GM21526 (cell line): ENCODE data around the gene SHISA5.
"Not testable (repeated sequence)": the region's sequence is repeated elsewhere in the genome, so short reads cannot be mapped to it uniquely, and the experiment has no call there.

Experiments
- ATAC-seq: cut with Tn5 transposase; IDR thresholded peaks from one replicate; pipeline ENCODE4 v1.9.1; 2021; ENCODE audit warnings: moderate library complexity; ENCODE audit not compliant: unreplicated experiment, low FRiP score

Gene SHISA5

DNA sequence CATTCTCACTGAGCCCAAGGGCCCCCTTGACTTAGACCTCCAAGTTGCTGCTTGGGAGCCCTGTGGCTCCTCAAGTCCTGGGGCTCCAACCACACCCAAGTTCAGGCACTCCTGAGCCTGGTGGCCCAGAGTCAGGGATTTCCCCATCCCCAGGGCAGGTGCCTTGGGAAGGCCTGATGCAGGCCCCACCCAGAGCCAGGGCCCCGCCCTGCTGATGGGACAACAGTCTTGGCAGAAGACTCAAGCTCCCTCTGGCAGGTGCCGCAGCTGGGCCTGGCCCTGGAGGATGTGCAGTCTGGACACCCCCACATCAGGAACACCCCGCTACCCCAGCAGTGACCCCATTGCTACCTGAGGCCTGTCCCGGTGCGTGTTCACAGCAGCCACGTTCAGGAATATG lies 17.7 kb upstream of the SHISA5 start:
- no peak for ATAC-seq

DNA sequence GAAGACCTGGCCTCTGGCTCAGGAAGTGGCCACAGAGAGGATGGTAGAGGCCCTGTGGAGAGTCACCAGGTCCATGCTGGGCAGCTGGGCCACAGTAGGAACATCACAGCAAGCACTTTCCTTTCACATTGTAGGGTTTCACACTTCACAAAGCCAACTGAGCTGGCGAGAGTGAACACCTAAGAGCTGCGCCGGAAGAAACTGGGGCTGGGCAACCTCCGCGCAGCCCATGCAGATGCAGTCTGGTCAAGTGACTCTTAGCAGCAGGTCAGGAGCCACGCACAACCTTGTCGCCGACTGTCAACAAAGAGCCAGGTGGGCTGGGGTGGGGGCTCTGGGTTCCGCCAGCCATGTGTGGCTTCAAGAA lies 15.3 kb upstream of the SHISA5 start:
- no peak for ATAC-seq

DNA sequence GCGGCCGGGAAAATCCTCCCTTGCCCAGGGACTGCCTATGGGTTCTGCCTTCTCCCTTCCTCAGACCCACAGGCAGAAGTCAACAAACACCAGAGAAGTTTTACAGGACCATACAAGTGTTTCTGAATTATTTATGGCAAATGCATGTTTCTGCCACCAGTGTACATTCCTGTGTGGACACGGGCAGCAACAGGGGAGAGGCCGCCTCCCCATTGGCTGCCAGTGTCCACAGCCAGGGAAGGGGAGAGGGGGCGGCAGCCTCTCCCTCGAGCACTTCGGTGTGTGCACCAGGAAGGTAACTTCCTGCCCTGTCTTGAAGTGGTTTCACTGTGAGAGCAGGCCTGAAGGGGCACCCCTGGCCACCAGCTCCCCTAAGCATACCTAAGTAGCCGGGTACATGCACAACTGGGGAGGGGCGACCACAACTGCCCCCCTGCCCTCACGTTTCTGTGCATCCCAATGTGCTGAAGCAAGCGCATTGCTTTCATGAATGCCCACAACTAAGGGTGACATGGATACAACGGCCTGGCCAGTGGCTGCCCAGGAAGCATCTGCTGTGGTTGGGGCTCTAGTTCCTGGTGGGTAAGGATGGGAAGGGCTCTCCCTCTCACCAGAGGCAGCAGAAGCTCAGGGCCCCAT lies 14.8 kb upstream of the SHISA5 start:
- no peak for ATAC-seq

DNA sequence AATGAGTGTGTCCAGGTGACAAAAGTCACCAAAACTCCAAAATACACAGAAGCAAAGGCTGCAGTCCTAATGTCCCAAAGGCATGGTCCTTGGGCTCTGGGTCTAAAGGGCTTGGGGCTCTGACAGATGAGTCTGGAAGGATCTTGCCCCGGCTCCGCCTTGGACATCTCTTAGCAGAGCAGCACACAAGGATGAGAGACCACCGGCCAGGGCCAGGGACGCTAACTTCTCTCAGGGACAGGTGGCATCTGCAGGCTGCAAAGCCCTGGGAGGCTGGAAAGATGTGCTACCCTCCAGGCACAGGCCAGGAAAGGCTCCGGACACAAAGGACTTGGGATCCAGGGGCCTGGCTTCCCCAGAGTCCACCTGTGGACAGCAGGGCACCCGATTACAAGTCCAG lies 14.1 kb upstream of the SHISA5 start:
- ATAC-seq, result no peak

DNA sequence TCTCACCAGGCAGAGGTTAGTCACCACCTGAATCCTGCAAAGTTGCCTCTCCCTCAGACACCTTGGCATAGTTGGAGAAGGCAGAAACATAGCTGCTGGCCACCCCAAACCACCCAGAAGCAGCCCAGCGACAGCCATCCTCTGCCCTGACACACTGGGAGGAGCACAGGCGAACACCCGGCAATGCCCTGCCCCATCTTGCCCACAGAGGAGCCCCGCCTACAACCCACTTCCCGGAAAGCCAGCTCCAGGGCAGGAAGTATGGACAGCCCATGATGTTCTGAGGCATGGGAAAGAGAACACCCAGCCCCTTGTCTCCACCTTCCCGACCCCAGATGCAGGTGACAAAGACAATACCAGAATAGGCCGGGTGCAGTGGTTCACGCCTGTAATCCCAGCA lies 12.6 kb upstream of the SHISA5 start:
- no peak for ATAC-seq

DNA sequence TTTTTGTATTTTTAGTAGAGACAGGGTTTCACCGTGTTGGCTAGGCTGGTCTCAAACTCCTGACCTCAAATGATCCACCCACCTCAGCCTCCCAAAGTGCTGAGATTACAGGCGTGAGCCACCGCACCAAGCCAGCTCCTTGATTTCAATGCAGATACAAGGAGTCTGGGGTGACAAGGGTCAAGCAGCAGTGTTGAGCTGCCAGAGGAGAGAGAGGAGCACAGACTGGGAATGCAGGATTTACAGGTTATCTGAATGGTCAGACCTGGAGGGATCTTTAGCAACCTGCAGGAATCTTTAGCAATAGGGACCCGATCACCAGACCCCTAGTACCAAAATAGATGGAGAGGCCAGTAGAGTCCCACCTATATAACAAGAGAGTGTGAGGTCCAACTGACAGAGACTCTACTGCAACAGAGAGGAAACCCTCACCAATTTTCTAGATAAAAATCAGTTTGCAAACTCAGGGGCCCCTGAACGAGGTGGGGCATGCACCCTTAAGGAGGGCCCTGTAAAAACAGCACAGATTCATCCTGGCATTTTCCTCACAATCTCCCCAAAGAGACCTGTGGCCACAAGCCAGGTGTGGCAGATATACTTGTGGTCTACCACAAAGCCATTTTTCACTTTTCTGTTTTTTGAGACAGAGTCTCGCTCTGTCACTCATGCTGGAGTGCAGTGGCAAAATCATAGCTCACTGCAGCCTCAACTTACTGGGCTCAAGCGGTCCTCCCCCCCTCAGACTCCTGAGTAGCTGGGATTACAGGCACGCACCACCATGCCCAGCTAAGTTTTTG lies 10.7 kb upstream of the SHISA5 start:
- ATAC-seq, result no peak

DNA sequence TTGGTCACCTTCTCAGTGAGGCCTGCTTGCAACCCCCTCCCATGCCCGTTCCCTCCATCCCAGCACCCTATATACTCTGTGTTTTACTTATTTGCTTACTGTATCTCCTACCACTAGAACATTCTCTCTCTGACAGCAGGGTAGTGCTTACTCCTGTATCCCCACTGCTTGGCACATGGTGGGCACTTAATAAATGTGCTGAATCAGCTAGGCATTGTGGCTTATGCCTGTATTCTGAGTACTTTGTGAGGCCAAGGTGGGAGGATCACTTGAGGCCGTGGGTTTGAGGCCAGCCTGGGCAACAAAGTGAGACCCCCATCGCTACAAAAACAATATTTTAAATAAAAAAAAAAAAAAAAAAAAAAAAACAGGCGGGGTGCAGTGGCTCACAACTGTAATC lies 7.6 kb upstream of the SHISA5 start:
- no peak for ATAC-seq

DNA sequence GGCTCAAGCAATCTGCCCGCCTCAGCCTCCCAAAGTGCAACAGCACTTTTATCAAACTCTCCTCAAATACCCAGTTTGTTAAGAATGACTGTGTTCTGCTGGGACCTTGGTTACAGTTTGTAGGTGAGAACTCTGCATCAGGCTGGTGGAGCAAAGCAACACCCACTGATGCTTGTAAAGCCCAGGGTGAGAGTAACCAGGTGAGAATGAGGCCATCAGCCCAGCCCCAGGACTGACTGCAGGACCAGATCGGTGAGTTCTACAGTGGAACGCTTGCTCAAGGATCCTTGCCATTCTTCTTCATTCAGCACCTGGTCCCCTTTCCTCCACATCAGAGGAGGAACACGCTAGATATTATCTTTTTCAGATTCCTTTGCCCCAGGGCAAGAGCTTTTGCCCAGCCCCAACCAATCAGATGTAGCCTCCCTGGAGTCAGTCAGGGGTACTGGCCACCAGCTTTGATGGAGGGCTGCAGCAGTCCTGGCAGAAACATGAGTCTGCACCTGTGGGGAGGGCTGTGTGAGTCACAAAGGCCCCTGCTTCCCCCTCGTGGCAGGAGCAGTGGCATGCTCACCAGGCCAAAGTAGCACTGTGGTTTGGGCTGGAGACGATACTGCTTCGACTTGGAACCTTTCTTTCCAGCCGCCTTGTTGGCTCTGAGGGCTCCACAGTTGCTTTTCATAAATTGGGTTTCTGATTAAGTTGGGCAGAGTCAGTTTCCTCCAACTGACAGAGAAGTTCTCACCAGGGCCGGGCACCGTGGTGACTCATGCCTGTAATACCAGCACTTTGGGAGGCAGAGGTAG lies 3.5 kb upstream of the SHISA5 start:
- no peak for ATAC-seq

DNA sequence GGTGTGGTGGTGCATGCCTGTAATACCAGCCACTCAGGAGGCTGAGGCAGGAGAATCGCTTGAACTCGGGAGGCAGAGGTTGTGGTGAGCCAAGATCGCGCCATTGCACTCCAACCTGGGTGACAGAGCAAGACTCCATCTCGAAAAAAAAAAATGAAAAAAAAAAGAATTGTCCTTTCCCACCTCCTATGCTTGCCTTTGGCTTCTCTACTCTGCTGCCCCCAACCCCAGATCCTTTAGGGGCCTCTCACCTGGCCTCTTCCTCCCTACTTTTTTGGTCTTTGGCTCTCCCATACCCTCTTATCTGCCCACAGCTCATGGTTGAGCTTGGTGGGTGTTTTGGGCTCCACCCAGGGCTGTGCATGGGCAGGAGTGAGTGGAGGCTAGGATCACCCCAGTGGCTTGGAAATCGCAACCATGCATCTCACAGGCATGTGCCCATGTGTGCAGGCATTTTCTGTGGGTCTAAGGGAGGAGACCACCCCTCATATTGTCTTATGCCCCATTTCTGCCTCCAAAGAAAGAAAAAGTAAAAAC lies 2.1 kb upstream of the SHISA5 start:
- ATAC-seq, result no peak

DNA sequence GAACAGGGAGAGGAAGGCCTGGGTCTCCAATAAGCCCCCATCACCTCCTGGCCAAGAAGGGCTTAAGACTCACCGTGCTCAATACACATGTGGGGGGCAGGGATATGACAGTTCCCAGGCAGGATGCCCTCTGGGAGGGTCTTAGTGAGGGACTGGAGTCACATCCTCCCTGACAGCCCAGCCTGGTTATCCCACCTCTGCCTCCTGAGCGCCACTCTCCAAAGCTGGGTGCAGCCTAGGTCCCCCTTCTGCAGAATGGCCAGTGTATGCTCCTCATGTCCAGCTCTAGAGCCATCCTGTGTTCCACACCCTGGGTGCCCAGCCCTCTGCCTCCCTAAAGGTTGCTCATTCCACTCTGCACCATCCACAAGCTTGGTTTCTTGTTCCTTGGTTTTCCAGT lies 1.2 kb upstream of the SHISA5 start:
- ATAC-seq, result no peak

DNA sequence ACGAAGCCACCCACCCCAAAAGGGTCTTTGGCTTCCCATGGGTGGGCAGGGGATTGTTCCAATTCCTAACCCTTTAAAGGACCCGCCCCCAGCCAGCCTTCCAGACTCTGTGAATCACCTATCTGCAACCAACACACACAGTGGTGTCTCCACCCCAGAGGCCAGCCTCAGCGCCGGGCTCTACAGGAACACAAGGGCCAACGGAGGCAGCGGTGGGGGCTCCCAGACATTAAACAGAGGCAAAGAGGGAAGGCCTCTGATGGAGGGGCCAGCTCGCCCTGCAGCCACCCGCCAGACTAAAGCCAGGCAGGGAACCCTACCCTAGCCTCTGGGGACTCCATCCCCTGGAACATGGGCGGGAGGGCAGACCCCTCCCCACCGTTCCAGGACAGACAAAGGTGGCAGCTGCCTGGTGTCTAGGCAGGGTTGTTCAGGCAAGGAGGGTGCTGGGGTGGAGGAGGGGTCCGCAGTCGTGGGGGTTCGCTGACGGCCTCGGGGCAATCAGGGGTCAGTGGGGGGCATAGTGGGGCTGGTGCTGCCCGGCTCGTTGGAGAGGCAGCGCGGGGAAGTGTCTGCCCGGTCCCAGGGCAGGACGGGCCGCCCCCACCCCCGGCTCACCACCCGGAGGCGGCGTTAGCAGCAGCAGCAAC lies 448 bp downstream of the SHISA5 start:
- no peak for ATAC-seq

DNA sequence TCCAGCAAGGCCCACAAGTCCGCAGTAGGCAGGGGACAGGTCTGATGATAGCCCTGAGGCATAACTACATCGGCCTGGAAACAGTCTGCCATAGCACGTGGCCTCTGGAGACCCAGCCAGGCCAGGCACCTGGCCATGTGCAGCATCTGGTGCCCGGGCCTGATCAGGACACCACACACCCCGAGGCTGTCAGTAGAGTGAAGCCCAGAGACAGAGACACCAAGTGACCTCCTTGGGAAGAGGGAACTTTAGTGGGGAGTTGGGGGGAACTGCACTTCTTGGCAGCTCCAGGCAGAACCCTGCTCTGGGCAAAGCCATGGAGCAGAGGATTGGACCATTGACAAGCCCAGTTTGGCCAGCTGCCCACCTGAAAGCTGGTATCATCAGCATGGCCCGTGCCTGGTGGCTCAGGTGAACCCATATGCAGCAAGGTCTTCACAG lies 1.2 kb downstream of the SHISA5 start:
- ATAC-seq, result no peak

DNA sequence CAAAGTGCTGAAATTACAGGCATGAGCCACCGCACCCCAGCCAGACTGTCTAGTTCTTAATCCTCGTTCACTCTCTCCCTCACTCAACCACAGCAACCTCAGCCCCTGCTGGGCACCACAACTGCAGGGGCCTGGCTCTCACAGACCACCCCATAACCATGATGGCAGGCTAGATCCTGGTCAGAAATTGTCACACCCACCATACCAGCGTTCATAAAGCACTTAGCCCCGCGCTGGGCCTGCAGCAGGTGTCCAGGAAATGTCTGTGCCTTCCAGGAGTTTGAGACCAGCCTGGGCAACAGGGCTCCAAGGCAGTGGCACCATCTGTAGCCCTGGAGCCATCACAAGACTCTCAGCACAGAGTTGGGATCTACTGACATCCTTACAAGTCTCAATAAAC lies 1.9 kb downstream of the SHISA5 start:
- ATAC-seq, result no peak

DNA sequence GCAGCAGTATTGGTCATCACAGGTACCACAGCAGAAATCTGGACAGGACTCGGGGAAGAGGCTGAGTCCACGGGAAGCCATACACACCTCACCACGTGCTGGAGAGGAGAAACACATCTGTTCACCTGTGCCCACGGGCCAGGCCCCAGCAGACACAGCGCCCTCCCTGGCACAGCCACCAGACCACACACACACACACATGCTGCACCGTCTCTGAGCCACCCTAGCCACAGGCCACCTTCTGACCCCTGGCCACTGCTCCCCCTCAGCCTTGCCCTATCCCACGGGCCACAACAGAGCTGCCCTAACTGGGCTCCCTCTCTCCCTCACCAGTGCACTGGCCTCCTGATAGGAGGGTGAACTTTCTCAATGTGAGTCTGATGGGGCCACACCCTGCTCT lies 2.8 kb downstream of the SHISA5 start:
- no peak for ATAC-seq

DNA sequence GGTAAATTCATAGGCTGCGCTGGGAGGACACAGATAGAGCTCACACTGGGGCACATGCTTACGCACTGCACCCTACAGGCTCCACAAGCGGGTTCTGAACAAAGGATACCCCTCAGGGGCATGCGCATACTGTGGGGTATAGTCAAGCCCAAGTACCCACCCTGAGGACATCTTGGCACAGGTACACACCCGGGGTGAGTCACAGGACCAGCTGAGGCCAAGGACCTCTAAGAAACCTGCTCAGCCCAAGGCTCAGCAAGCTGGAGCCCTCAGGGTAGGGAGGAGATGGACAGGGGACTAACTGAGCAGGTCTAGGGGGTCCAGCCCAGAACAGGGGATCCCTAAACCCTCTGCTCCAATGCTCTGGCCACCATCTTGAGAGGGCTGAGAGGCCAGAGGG lies 3.3 kb downstream of the SHISA5 start:
- ATAC-seq, result no peak

DNA sequence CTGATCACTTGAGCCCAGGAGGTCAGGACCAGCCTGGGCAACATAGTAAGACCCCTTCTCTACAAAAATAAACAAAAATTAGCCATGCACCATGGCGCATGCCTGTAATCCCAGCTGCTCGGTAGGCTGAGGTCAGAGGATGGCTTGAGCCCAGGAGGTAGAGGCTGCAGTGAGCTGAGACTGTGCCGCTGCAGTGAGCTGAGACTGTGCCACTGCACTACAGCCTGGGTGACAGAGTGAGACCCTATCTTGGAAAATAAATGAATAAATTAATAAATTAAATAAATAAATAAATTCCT lies 10.8 kb downstream of the SHISA5 start:
- ATAC-seq, result no peak

DNA sequence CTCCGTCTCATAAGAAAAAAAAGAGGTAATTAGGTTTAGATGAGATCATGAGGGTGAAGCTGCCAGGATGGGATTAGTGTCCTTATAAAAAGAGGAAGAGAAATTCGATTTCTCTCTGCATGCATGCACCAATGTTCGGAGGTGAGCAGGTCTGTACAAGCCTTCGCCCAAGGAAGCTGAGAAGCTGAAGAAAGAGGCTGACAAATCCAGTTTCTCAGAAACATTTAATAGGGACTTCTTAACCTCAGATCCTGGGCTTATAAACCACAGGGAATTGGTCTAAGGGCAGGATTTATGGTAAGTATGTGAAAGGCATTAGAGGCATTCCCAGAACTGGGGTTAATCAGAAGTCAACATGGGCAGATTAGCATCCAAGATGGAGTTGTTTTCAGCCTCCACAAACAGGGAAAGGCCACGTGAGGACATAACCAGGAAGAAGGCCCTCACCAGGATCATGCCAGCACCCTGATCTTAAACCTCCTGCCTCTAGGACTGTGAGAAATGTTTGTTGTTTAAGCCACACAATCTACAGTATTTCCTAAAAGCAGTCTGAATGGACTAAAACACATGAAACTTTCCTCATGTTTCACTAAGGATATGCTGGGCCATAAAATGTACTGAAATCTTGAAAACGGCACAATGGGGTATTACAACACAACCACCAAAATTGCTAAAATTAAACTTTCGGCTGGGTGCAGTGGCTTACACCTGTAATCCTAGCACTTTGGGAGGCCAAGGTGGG lies 11.3 kb downstream of the SHISA5 start:
- no peak for ATAC-seq

DNA sequence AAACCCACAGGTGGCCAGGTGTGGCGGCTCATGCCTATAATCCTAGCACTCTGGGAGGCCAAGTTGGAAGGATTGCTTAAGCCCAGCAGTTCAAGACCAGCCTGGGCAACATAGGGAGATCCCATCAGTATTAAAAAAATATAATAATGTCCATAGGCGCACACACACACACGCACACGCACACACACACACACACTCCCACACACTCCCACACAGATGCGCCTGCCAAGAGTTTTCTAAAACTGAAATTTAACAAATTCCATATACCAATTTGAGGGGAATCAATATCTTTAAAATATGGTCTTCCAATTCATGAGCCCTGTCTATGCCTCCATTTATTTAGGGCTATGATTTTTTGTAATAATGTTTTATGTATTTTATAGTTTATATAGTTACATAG lies 17.0 kb downstream of the SHISA5 start:
- ATAC-seq, result no peak

DNA sequence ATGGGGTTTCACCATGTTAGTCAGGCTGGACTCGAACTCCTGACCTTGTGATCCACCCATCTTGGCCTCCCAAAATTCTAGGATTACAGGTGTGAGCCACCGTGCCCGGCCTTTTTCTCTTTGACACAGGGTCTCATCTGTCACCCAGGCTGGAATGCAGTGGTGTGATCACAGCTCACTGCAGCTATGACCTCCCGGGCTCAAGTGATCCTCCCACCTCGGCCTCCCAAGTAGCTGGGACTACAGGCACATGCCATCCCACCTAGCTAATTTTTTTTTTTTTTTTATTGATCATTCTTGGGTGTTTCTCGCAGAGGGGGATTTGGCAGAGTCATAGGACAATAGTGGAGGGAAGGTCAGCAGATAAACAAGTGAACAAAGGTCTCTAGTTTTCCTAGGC lies 21.2 kb downstream of the SHISA5 start:
- ATAC-seq, result not testable (repeated sequence)

DNA sequence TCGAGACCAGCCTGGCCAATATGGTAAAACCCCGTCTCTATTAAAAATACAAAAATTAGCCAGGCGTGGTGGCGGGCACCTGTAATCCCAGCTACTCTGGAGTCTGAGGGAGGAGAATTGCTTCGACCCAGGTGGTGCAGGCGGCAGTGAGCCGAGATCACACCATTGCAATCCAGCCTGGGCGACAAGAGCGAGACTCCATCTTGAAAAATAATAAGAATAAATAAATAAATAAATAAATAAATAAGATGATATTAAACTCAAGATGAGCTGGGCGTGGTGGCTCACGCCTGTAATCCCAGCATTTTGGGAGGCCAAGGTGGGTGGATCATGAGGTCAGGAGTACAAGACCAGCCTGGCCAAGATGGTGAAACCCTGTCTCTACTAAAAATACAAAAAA lies 23.1 kb downstream of the SHISA5 start:
- not testable (repeated sequence) for ATAC-seq
